Activated naive CD4-positive, alpha-beta T cell treated with anti-CD3 and anti-CD28 coated beads, Interleukin-2, amount 50 U/mL, for 72 hours (primary cell): Measurements from ENCODE around the gene ERICH6. TPM values are rescaled to one million over a fixed set of nuclear protein-coding genes. Genes with fewer than 3 reads are reported as not detected.

Source experiments
- ATAC-seq, 2 donors: fragments of 150-1000 bp; cut with Tn5 transposase; 2 replicates each; pipeline ENCODE4 v1.10.0; 2021; ENCODE audit warnings: mild to moderate bottlenecking in 2 of 2, moderate library complexity in 2 of 2
- DNase-seq, 2 donors: peaks; one replicate each; pipeline ENCODE4 v3.0.0; 2021 to 2022; ENCODE audit warnings: low spot score in 2 of 2
- H3K27ac Mint-ChIP-seq, 2 donors: one replicate each; pipeline ENCODE4 v1.8.0; 2022; ENCODE audit warnings: mild to moderate bottlenecking in 2 of 2, mixed read lengths in 2 of 2
- H3K36me3 Mint-ChIP-seq, 2 donors: one replicate each; pipeline ENCODE4 v1.8.0; 2022; ENCODE audit warnings: mixed read lengths in 2 of 2
- H3K9me3 Mint-ChIP-seq, 2 donors: one replicate each; pipeline ENCODE4 v1.8.0; 2022; ENCODE audit warnings: mixed read lengths in 2 of 2
- total RNA-seq, 2 donors: library from RNA; stranded (reverse); gene quantifications; one replicate each; pipeline ENCODE4 v1.2.3, GENCODE V29; 2022

ERICH6 gene
- total RNA-seq = not detected

DNA sequence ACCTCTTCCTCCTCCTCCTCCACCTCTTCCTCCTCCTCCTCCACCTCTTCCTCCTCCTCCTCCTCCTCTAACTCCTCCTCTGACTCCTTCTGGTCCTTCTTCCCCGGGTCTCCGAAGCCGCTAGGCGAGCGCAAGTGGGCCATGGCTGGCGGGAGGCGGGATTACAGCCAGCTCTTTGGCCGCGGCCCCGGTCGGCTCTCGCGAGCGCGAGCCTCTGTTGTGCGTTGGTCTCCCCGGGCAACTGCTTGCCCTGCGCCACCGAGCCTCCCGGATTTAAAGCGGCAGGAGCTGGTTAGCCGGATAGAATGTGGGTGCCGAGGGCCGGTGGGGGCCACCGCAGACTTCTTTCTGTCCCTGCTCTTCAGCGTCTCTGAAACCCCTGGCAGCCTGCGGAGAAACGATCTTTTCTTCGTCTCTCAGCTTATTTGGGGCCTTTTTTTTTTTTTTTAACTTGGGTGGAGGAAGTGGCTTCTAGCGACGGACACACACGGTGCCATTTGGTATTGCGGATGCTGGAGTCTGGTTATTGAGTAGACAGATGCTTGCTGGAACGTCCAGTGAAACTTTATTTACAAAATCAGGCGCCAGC lies at the start of gene ERICH6:
Gene ERICH6, minus strand, starts transcription at position 165 of the 589 bp plus-strand sequence. Its CDS starts 22 bp downstream, at position 143.
- Mint-ChIP-seq H3K36me3 (peaks cover 5 to 22% of the 10 kb centered on the region in 2 donors), H3K9me3 (peaks cover 0 to 11% of the 10 kb centered on the region in 2 donors), H3K27ac (peak within 1 kb of the TSS; percentile 94 to 99)
- peak; percentile 84 to 89 for DNase-seq
- peak; percentile 97 to 98 for ATAC-seq

DNA sequence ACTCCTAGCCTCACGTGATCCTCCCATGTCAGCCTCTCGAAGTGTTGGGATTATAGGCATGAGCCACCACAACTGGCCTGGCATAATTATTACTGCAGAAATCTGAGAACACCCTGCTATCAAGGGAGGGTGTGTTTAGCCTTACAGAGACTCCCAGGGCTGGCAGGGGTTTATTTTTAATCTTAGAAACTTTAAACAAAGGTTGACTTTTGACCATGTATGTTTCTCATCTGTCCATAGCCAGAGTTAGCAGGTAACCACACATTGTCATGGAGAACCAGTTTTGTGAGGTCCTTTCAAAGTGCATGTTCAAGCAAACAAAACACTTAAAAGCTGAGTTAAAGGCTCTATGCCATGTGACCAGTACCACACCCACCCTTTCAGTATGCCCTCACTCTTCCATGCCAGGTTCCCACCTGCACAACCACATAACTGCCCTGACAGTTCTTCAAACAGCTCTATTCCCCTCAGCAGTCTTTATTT lies 48.1 kb upstream of the ERICH6 start:
- H3K27ac Mint-ChIP-seq = peak overlapping the region; percentile 64 to 97

DNA sequence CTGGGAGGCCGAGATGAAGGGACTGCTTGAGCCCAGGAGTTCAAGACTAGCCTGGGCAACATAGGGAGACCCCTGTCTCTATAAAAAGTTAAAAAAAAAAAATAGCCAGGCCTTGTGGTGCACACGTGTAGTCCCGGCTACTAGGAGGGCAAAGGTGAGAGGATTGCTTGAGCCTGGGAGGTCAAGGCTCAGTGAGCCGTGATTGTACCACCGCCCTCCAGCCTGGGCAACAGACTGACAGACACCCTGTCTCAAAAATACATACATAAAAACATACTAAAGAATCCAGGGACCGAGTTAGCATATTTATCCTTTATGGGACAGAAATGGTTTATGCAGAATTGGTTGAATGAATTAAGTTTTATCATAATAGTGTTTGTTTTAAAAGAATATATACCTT lies 45.5 kb upstream of the ERICH6 start:
- Mint-ChIP-seq H3K9me3 (no peaks in the 10 kb centered on the region), H3K27ac (peak overlapping the region in 1 of 2 donors; percentile 15), H3K36me3 (peaks cover 30 to 66% of the 10 kb centered on the region in 2 donors)
- ATAC-seq (no peak), DNase-seq (no peak)

More for the DNA sequence above, 48.1 kb upstream of the ERICH6 start:
- DNase-seq (no peak), ATAC-seq (peak in 1 of 2 donors; percentile 22)
- peaks cover 21 to 74% of the 10 kb centered on the region in 2 donors for H3K36me3 Mint-ChIP-seq
- no peaks in the 10 kb centered on the region for H3K9me3 Mint-ChIP-seq

DNA sequence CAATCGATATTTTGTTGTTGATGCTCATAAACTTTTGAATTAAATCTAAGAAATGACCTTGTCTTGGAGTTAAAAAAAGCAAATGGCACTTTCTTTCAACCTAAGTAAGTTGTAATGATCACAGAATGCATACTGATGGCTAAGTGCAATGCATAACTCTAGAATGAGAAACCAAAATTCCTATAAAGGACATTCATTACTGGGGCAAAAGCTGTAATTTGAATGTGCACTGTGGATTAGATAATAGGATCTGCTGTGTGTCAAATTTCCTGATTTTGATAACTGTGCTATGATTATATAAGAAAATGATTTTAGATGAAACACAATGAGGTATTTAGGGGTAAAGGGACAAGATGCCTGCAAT lies 44.9 kb upstream of the ERICH6 start:
- DNase-seq (no peak), ATAC-seq (no peak)
- Mint-ChIP-seq H3K9me3 (no peaks in the 10 kb centered on the region), H3K36me3 (peaks cover 25 to 66% of the 10 kb centered on the region in 2 donors), H3K27ac (peak overlapping the region in 1 of 2 donors; percentile 15)

DNA sequence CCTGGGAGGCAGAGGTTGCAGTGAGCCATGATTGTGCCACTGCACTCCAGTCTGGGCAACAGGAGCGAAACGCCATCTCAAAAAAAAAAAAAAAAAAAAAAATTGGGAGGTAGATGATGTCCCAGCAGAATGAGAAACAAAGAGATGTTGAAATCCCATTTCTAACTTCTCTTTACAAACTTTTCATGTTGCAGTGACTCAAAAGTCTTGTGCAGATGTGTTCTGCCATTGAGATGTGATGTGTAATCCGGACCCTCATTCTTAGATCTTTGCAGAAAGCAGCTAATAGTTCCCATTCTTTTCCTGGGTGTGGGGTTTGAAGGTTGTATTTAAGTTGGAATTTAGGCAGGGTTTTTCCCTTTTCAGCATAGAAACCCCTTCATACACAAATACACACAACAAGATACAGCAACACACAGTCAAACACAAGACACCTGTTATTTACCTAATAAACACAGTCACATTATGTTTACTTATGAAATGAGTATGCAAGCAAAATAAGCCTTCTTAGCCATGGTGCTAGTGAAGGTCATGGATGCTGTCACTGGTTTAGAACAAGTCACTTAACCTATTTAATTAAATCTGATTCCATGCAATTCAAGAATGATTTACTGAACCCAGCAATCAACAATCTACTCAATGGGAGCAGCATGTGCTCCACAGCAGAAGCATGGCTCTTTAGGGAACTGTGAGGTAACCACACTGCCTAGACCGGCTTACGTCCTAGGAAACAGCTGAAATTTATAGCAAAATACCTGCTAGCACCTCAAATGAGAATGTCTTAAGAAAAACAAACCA lies 44.4 kb upstream of the ERICH6 start:
- peak in 1 of 2 donors; percentile 29 for ATAC-seq
- no peaks in the 10 kb centered on the region for H3K9me3 Mint-ChIP-seq
- peaks cover 28 to 69% of the 10 kb centered on the region in 2 donors for H3K36me3 Mint-ChIP-seq
- H3K27ac Mint-ChIP-seq = peak overlapping the region in 1 of 2 donors; percentile 66
- no peak for DNase-seq

DNA sequence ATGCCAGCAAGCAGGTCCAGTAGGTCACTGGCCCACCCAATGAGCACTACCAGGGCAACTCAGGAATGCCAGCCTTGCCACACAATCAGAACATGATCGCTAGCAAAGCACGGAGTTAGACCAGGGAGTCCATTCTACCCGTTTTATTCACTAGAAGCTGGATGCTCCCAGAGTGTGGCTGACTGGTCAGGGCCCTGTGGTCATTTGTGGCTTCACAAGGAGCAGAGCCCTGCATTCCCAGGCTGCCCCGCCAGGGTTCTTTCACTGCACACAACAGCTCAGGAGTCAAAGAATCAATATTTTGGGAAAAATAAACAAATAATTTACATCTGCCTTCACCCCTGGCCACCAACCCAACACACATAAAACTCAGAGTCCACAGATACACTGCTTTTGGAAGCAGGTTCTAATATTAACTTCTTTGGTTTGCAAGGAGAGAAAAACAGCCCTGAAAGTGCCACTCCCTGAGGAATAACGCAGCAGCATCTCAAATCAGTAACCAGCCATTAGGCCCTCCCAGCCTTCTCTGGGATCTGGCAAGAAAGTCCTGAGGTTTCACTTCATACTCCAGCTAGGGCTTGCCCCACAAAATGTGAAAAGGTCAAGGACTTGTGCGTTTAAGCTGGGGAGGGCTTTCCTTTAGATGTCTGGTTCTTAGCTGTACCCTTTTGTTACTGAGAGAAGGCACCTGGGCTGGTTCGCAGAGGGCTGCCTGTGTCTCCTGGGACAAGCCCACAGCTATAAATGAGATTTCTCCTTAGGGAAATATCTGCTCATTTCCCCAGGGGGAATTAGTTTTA lies 43.3 kb upstream of the ERICH6 start:
- no peak for DNase-seq
- Mint-ChIP-seq H3K9me3 (no peaks in the 10 kb centered on the region), H3K27ac (peak overlapping the region; percentile 61 to 67), H3K36me3 (peaks cover 32 to 69% of the 10 kb centered on the region in 2 donors)
- no peak for ATAC-seq

DNA sequence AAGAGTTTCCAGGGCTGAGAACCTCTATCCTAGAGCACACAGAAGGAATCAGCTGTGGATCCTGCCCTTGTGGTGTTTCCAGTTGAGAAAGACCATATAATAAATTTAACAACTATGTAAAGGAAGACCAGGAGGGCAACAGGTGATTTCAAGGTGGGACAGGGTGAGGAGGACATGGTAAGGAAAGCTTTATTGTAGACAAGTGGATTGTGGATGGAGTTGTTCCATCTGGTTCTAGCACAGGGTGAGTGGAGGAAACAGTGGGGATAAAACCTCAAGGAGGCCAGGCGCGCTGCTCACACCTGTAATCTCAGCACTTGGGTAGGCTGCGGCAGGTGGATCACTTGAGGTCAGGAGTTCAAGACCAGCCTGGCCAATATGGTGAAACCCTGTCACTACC lies 42.1 kb upstream of the ERICH6 start:
- Mint-ChIP-seq H3K36me3 (peaks cover 32 to 71% of the 10 kb centered on the region in 2 donors), H3K27ac (peak overlapping the region; percentile 67 to 94), H3K9me3 (no peaks in the 10 kb centered on the region)
- DNase-seq (no peak), ATAC-seq (no peak)

DNA sequence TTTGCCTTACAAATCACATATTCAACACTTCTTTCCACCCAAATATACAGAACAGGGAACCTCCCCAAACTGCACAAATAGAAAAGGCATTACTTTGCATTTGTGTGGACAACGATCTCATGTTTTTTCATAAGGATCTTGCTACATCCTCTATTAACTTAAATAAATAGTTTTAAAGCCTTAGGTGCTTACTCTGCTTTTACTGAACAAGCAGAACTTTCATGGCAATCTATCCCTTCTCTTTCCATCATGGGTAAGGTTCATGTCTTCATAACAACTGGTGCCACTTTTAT lies 41.1 kb upstream of the ERICH6 start:
- H3K36me3 Mint-ChIP-seq = peaks cover 32 to 63% of the 10 kb centered on the region in 2 donors
- ATAC-seq (no peak), DNase-seq (no peak)

DNA sequence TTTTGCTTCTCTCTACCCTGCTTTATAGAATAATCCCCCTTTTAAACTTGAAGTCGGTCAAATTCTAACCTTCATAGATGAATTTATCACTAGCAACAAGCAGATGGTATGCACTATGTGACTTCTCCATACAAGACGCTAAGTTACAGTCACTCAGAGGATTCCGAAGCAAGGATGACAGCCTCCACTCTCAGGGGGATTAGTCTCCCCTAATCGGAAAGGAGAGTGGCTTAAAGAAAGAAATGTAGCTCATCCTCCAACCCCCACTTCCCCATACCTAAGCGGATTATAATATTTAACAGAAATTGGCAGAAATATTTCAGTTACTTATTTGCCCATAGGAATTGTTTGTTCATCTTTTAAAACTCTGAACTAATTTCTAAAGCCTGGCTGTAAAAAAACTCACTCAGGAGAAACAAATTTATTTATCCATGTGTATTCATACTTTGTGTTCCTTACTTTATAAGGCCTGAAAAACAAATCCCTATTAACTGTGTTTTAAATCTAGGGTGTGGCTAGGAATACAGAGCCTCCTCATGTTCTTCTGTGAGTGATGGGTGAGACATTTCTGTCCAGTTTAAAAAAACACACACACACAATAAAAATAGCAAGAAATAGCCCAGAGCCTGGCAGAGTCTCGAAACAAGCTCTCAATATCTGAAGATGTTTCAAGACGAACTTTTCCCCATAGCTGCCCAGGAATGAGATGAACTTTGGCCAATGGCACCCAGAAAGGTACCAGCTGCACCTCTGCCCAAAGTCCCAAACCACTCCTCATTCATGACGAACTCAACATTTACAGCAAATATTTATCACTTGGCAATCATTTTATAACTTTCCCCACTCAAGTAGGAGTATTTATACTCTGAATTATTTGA lies 40.6 kb upstream of the ERICH6 start:
- H3K36me3 Mint-ChIP-seq = peaks cover 32 to 59% of the 10 kb centered on the region in 2 donors
- H3K27ac Mint-ChIP-seq = peak overlapping the region; percentile 29 to 94
- ATAC-seq (no peak), DNase-seq (no peak)
- no peaks in the 10 kb centered on the region for H3K9me3 Mint-ChIP-seq

More for the DNA sequence above, 41.1 kb upstream of the ERICH6 start:
- Mint-ChIP-seq H3K9me3 (no peaks in the 10 kb centered on the region), H3K27ac (peak overlapping the region; percentile 29 to 94)

DNA sequence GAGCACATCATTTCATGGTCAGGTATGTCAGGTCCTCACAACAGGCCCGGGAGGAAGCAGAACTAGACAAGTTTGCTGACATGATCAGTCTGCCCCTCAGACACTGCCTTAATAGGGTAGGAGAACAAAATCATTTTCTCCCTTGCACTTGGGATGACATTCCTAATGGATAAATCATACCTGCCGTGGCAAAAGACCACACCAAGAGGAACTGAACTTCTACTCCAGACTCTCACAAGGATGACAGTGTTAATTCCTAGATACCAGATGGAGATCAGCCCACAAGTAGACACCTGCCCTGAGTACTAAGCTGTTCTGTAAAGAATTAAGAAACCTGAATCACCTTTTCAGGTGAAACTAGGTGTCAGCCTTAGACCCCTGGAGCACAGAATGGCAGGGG lies 39.8 kb upstream of the ERICH6 start:
- DNase-seq = no peak
- H3K36me3 Mint-ChIP-seq = peaks cover 32 to 59% of the 10 kb centered on the region in 2 donors
- peak overlapping the region; percentile 29 to 94 for H3K27ac Mint-ChIP-seq
- H3K9me3 Mint-ChIP-seq = no peaks in the 10 kb centered on the region
- ATAC-seq = no peak

DNA sequence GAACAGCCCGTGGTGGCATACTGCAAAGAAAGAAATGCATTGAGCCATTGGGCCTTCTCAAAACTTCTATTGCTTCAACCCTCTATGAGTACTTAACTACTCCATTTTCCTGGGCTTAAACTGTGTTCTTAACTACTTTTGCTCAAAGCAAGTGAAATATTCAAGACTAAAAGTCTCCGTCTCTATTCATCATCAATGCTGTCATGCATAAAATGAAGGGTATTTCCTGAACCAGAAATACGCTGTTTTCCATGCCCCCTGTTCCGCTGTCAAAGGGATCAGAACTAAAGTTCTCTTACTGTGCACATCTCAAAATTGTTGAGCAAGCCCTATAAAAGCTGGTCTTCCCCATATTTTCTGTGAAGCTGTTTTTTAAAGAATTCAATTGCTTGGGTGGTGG lies 39.0 kb upstream of the ERICH6 start:
- Mint-ChIP-seq H3K27ac (peak overlapping the region; percentile 14 to 93), H3K36me3 (peaks cover 32 to 59% of the 10 kb centered on the region in 2 donors), H3K9me3 (no peaks in the 10 kb centered on the region)
- DNase-seq (no peak), ATAC-seq (no peak)

DNA sequence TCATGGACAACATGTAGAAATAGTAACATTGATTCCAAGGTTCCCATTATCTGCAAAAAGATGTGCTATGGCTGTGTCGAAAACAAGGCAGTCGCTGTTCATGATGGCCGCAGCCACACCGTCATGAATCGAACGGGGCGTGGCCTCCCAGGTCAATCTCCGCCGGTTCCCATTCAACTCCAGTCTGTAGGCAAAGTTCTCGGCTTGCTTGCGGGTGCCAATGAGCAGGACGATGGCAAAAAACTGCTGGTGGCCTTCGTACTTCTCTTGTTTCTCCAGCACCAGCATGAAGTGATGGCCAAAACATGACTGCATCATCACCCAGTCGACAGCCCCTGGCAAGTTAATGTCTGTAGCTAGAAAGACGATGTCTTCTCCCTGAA lies 38.4 kb upstream of the ERICH6 start:
- peaks cover 28 to 53% of the 10 kb centered on the region in 2 donors for H3K36me3 Mint-ChIP-seq
- ATAC-seq (no peak), DNase-seq (no peak)
- H3K9me3 Mint-ChIP-seq = no peaks in the 10 kb centered on the region
- peak overlapping the region; percentile 93 to 99 for H3K27ac Mint-ChIP-seq

DNA sequence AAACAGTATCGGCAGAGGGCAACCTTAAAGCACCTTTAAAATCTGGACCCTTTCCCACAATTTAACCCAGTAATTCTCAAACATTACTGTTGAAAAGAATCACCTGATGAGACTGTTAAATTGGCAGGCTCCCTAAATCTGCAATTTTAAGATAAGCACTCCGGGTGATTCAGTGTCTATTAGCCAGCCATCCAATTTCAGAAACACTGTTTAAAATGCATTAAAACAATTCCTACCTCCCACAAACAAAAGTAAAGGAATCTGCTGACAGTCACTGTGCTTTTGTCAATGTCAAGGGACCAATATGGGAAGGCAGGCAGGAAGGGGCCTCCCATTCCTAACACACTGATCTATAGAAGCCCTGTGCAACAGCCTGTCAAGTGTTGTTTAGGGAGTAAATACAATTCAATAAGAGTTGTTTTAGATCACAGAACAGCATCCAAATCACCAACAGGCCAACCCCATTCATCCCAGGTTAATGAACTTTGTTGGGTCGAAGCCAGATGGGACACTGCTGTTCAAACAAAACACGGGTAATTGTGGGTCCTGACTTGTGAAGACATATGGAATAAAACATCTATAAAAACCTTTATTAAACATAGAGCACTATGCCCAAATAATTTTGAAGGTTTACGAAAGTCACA lies 37.9 kb upstream of the ERICH6 start:
- no peak for ATAC-seq
- peaks cover 26 to 48% of the 10 kb centered on the region in 2 donors for H3K36me3 Mint-ChIP-seq
- H3K27ac Mint-ChIP-seq = peak overlapping the region; percentile 93 to 99
- H3K9me3 Mint-ChIP-seq = no peaks in the 10 kb centered on the region
- DNase-seq = no peak

DNA sequence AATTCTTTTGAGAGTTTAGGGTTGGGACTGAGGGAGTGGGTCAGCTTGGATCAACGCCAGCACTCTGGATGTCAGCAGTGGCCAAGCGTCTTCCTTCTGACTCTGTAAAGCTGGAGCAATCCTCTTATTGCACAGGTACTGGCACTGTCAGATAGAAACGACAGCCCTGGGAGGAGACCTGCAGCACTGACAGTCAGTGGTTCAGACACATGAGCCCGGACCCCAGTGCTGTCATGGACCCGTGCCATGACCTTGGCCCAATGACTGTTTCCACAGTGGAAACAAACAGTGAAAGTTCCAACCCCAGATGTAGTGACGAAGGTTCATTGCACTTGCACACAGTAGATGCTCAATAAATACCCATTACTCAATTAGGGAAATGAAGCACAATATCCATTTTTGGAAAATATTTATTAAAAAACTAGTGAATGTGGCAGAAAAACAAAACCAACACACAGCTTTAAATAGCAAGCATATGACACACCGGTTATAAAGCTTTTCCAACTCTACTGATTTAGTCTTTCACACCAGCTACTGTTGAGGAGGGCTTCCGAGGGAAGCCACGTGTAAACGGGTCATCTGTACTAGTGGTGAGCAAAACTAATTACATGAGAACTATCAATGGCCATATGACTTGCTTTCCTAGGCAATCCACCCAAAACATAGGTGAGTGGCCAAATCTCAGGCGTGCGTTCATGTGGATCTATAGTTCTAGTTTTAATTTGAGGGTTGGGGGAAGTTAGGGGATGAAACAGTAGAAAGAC lies 37.2 kb upstream of the ERICH6 start:
- Mint-ChIP-seq H3K9me3 (no peaks in the 10 kb centered on the region), H3K36me3 (peaks cover 20 to 47% of the 10 kb centered on the region in 2 donors), H3K27ac (peak overlapping the region; percentile 93 to 99)
- ATAC-seq (peak; percentile 38 to 42), DNase-seq (no peak)
